Liver (tissue), 9 donors: Measurements from ENCODE around the gene SPECC1L. TPM values are rescaled to one million over a fixed set of nuclear protein-coding genes. Genes with fewer than 3 reads are reported as not detected.

ENCODE experiments used
- DNase-seq: peaks from one replicate; pipeline ENCODE4 v3.0.0-alpha.2; 2017; ENCODE audit warnings: low spot score
- H3K27ac ChIP-seq, 2 donors: one replicate each; pipeline ENCODE4 v1.7.0; 2013; ENCODE audit warnings: inconsistent platforms in 2 of 2, low read length in 2 of 2, control low read depth in 1 of 2, low read depth in 1 of 2, mild to moderate bottlenecking in 1 of 2
- H3K27me3 ChIP-seq, 4 donors: one replicate each; pipeline versions ENCODE4 v1.6.1 to v1.7.0; 2013; ENCODE audit warnings: low read length in 3 of 4, inconsistent platforms in 1 of 4, mild to moderate bottlenecking in 1 of 4, moderate library complexity in 1 of 4; ENCODE audit not compliant: control insufficient read depth in 4 of 4, insufficient read depth in 4 of 4
- H3K36me3 ChIP-seq, 4 donors: one replicate each; pipeline versions ENCODE4 v1.6.1 to v1.7.0; 2013; ENCODE audit warnings: low read length in 3 of 4, mild to moderate bottlenecking in 3 of 4, low read depth in 1 of 4, moderate library complexity in 1 of 4; ENCODE audit not compliant: control insufficient read depth in 4 of 4, insufficient read depth in 3 of 4
- H3K4me1 ChIP-seq, 4 donors: one replicate each; pipeline versions ENCODE4 v1.6.1 to v1.7.0; 2013; ENCODE audit warnings: low read length in 3 of 4, mild to moderate bottlenecking in 3 of 4, moderate library complexity in 1 of 4; ENCODE audit not compliant: control insufficient read depth in 4 of 4, insufficient read depth in 4 of 4
- H3K4me3 ChIP-seq, 3 donors: one replicate each; pipeline versions ENCODE4 v1.6.1 to v1.7.0; 2013; ENCODE audit warnings: low read length in 3 of 3, control low read depth in 1 of 3, low read depth in 1 of 3, mild to moderate bottlenecking in 1 of 3
- H3K9ac ChIP-seq, 2 donors: one replicate each; pipeline ENCODE4 v1.7.0; 2013; ENCODE audit warnings: low read length in 2 of 2, mild to moderate bottlenecking in 2 of 2, moderate library complexity in 2 of 2, control low read depth in 1 of 2, low read depth in 1 of 2
- H3K9me3 ChIP-seq, 4 donors: one replicate each; pipeline versions ENCODE4 v1.6.1 to v1.7.0; 2013; ENCODE audit warnings: low read length in 3 of 4; ENCODE audit not compliant: control insufficient read depth in 4 of 4
- ATF3 ChIP-seq: IDR thresholded peaks from 2 replicates; pipeline ENCODE4 v1.6.1; 2016; ENCODE audit warnings: antibody characterized with exemption
- CTCF ChIP-seq: fragments of 150-350 bp; IDR thresholded peaks from 2 replicates; pipeline ENCODE4 v1.5.1; 2017; ENCODE audit warnings: improper control_type of control experiment, low read depth, low read length; ENCODE audit not compliant: missing input control
- EGR1 ChIP-seq, 2 donors: IDR thresholded peaks; 2 replicates each; pipeline ENCODE4 v1.6.1; 2016 to 2018; ENCODE audit warnings: antibody characterized with exemption in 2 of 2, low read depth in 2 of 2
- FOXA1 ChIP-seq: IDR thresholded peaks from 2 replicates; pipeline ENCODE4 v1.6.1; 2016; ENCODE audit warnings: antibody characterized with exemption
- GABPA ChIP-seq, 2 donors: IDR thresholded peaks in 1 of 2; conservative IDR thresholded peaks in 1 of 2; 2 replicates each; pipeline ENCODE4 v1.6.1; 2016; ENCODE audit warnings: antibody characterized with exemption in 2 of 2, mild to moderate bottlenecking in 1 of 2, moderate library complexity in 1 of 2
- HNF4A ChIP-seq, 2 donors: conservative IDR thresholded peaks; 2 replicates each; pipeline ENCODE4 v1.6.1; 2016; ENCODE audit warnings: antibody characterized with exemption in 2 of 2, mild to moderate bottlenecking in 2 of 2
- HNF4G ChIP-seq: IDR thresholded peaks from 2 replicates; pipeline ENCODE4 v1.6.1; 2016; ENCODE audit warnings: antibody characterized with exemption
- JUND ChIP-seq, 2 donors: IDR thresholded peaks; 2 replicates each; pipeline ENCODE4 v1.6.1; 2016; ENCODE audit warnings: antibody characterized with exemption in 2 of 2
- MAX ChIP-seq: IDR thresholded peaks from 2 replicates; pipeline ENCODE4 v1.6.1; 2016; ENCODE audit warnings: antibody characterized with exemption
- NR2F2 ChIP-seq: IDR thresholded peaks from 2 replicates; pipeline ENCODE4 v1.6.1; 2016; ENCODE audit warnings: antibody characterized with exemption
- RAD21 ChIP-seq, 2 donors: IDR thresholded peaks; 2 replicates each; pipeline ENCODE4 v1.6.1; 2016; ENCODE audit warnings: antibody characterized with exemption in 2 of 2, mild to moderate bottlenecking in 2 of 2
- REST ChIP-seq: IDR thresholded peaks from 2 replicates; pipeline ENCODE4 v1.6.1; 2016; ENCODE audit warnings: antibody characterized with exemption, mild to moderate bottlenecking
- RXRA ChIP-seq, 2 donors: IDR thresholded peaks; 2 replicates each; pipeline ENCODE4 v1.6.1; 2017 to 2018; ENCODE audit warnings: antibody characterized with exemption in 2 of 2, mild to moderate bottlenecking in 1 of 2
- TAF1 ChIP-seq: conservative IDR thresholded peaks from 2 replicates; pipeline ENCODE4 v1.6.1; 2016; ENCODE audit warnings: antibody characterized with exemption, mild to moderate bottlenecking
- YY1 ChIP-seq: IDR thresholded peaks from 2 replicates; pipeline ENCODE4 v1.6.1; 2016; ENCODE audit warnings: antibody characterized with exemption, mild to moderate bottlenecking
- WGBS: extraction: QIAGEN DNeasy Blood & Tissue Kit; methylation state at CpG from one replicate; pipeline ENCODE4 v1.1.7; 2013; 5-methylcytosine and 5-hydroxymethylcytosine counted together
- polyA plus RNA-seq, 2 donors: library from polyadenylated mRNA; stranded (reverse) in 1 of 2; unstranded in 1 of 2; fragments of 200-250 nt in 1 of 2; fragments of >200 nt in 1 of 2; fragmentation: Nextera tagmentation in 1 of 2; extraction: Ambion mirVana in 1 of 2; gene quantifications; one replicate each; pipeline versions ENCODE4 v1.2.1 to v1.2.3, GENCODE V29; 2013 to 2015
- total RNA-seq, 2 donors: library from RNA; depleted of rRNA; stranded (reverse); fragments of >200 nt; gene quantifications; one replicate each; pipeline ENCODE4 v1.2.3, GENCODE V29; 2014
- donor health status: healthy.
- donor health status: healthy.
- donor health status: healthy.
- donor health status: healthy.
- donor health status: healthy.

The SPECC1L gene
- total and polyA plus RNA-seq, 4 donors: 5.4 to 22.3 (median 12.3) TPM

- WGBS: 57% methylated on average over 11 of the region's 11 CpGs
- Histone ChIP-seq H3K27ac (no peak overlapping the region), H3K9ac (no peak overlapping the region), H3K27me3 (no peaks in the 10 kb centered on the region), H3K9me3 (no peaks in the 10 kb centered on the region), H3K36me3 (peaks cover 0 to 12% (median 6%) of the 10 kb centered on the region in 4 donors), H3K4me3 (no peak overlapping the region), H3K4me1 (peaks cover 4 to 18% (median 11%) of the 10 kb centered on the region in 4 donors)
- TF ChIP-seq ATF3 (no peak), NR2F2 (no peak), GABPA (IDR thresholded peaks at IDR 0.05 in 1 of 2, conservative IDR thresholded peaks at IDR 0.05 in 1 of 2) (no peak), CTCF (no peak), RXRA (IDR thresholded peaks at IDR 0.05) (no peak), MAX (no peak), HNF4G (no peak), HNF4A (conservative IDR thresholded peaks at IDR 0.05) (no peak), YY1 (no peak)
- DNase-seq: no peak
Measured at GRCh38 chr22:24420977-24421343, 150.3 kb downstream of the SPECC1L start.

- DNase-seq: no peak
- Histone ChIP-seq H3K4me1 (peaks cover 4 to 21% (median 13%) of the 10 kb centered on the region in 4 donors), H3K27me3 (no peaks in the 10 kb centered on the region), H3K36me3 (peaks cover 0 to 7% (median 4%) of the 10 kb centered on the region in 4 donors), H3K9me3 (no peaks in the 10 kb centered on the region), H3K27ac (no peak overlapping the region), H3K4me3 (no peak overlapping the region), H3K9ac (no peak overlapping the region)
- TF ChIP-seq CTCF: peak; percentile 12
- TF ChIP-seq FOXA1: no peak
- TF ChIP-seq RAD21 (IDR thresholded peaks at IDR 0.05): peak; percentile 55 to 64
- WGBS: 59% methylated on average over 9 of the region's 9 CpGs
Measured at GRCh38 chr22:24421428-24421931, 150.8 kb downstream of the SPECC1L start.

GRCh38 chr22:24422102-24422665 lies 151.6 kb downstream of the SPECC1L start:
- Histone ChIP-seq H3K36me3 (peaks cover 0 to 2% (median under 1%) of the 10 kb centered on the region in 4 donors), H3K27ac (no peak overlapping the region), H3K4me1 (peaks cover 4 to 23% (median 16%) of the 10 kb centered on the region in 4 donors), H3K4me3 (no peak overlapping the region), H3K9ac (no peak overlapping the region), H3K27me3 (no peaks in the 10 kb centered on the region), H3K9me3 (no peaks in the 10 kb centered on the region)
- 80% methylated on average over 5 of the region's 5 CpGs for WGBS
- DNase-seq: no peak
- TF ChIP-seq RAD21 (IDR thresholded peaks at IDR 0.05): no peak
- TF ChIP-seq EGR1 (IDR thresholded peaks at IDR 0.05; ENCODE audit: low read depth in 2 of 2): no peak
- TF ChIP-seq CTCF: no peak
- TF ChIP-seq MAX: no peak
- TF ChIP-seq REST: no peak
- TF ChIP-seq TAF1: no peak
- TF ChIP-seq HNF4G: no peak
- no peak for TF ChIP-seq JUND (IDR thresholded peaks at IDR 0.05)
- no peak for TF ChIP-seq GABPA (IDR thresholded peaks at IDR 0.05 in 1 of 2, conservative IDR thresholded peaks at IDR 0.05 in 1 of 2)
- no peak for TF ChIP-seq YY1
- no peak for TF ChIP-seq HNF4A (conservative IDR thresholded peaks at IDR 0.05)
- TF ChIP-seq NR2F2: no peak
